Endothelial cell of umbilical vein (primary cell): ENCODE measurements around the gene TNRC6A. TPM values are rescaled to one million over a fixed set of nuclear protein-coding genes. Genes with fewer than 3 reads are reported as not detected.

Source experiments
- BruUV-seq: library from RNA; stranded (reverse); fragments of 400-500 nt; replicated peaks from 2 replicates; lab custom pipeline; 2021; lab: Mats Ljungman, UMichigan
- CTCF ChIA-PET: fragments of 300-600, 350-600 bp; sonication (Branson Sonifier 250); formaldehyde crosslinking; loops from one replicate; lab custom pipeline; 2021; ENCODE audit warnings: antibody characterized with exemption, inconsistent platforms; lab: Charles Lee
- POLR2A ChIA-PET: fragments of 300-600, 350-600 bp; sonication (Branson Sonifier 250); formaldehyde crosslinking; loops from one replicate; lab custom pipeline; 2021; ENCODE audit warnings: antibody characterized with exemption, inconsistent platforms; lab: Charles Lee
- DNase-seq: peaks from one replicate; pipeline ENCODE4 v3.0.0-alpha.2; 2011; ENCODE audit warnings: low read depth, low spot score
- FAIRE-seq: peaks from 2 replicates; lab custom pipeline; 2011; peaks lifted over from hg19 to GRCh38; lab: Jason Lieb, UNC
- H2AFZ ChIP-seq: 2 replicates; pipeline ENCODE4 v1.6.0; 2012; ENCODE audit warnings: low read depth, low read length, control low read depth, inconsistent platforms
- H3K27ac ChIP-seq: 2 replicates; pipeline ENCODE4 v1.5.1; 2011; ENCODE audit warnings: low read depth, mild to moderate bottlenecking, control low read depth, low read length, moderate library complexity; ENCODE audit not compliant: insufficient read depth
- H3K27me3 ChIP-seq, 2 experiments: 2 replicates each; pipeline versions ENCODE4 v1.6.0 to v1.6.1; 2011; ENCODE audit warnings: low read length in 2 of 2, mixed read lengths in 1 of 2; ENCODE audit not compliant: control insufficient read depth in 2 of 2, insufficient read depth in 2 of 2
- H3K36me3 ChIP-seq, 2 experiments: 2 replicates in 1 of 2; 3 replicates in 1 of 2; pipeline ENCODE4 v1.5.1; 2011; ENCODE audit warnings: low read length in 2 of 2, mild to moderate bottlenecking in 1 of 2, moderate library complexity in 1 of 2; ENCODE audit not compliant: control insufficient read depth in 2 of 2, insufficient read depth in 2 of 2; ENCODE audit errors: extremely low read depth in 1 of 2
- H3K4me1 ChIP-seq: 3 replicates; pipeline ENCODE4 v1.5.1; 2011; ENCODE audit warnings: mild to moderate bottlenecking, low read length; ENCODE audit not compliant: control insufficient read depth, insufficient read depth; ENCODE audit errors: extremely low read depth
- H3K4me2 ChIP-seq: 2 replicates; pipeline ENCODE4 v1.6.1; 2011; ENCODE audit warnings: low read length, control low read depth, mixed read lengths; ENCODE audit not compliant: insufficient read depth
- H3K4me3 ChIP-seq, 3 experiments: fragments of 200-600 bp in 1 of 3; sonication (generic), shearing (Covaris generic) in 1 of 3; replicated peaks in 1 of 3; 2 replicates each; pipeline ENCODE4 v1.5.1; 2011 to 2016; ENCODE audit warnings: control low read depth in 3 of 3, low read length in 3 of 3, mild to moderate bottlenecking in 2 of 3, inconsistent platforms in 1 of 3, low read depth in 1 of 3, moderate library complexity in 1 of 3; ENCODE audit not compliant: insufficient read depth in 1 of 3
- H3K79me2 ChIP-seq: 2 replicates; pipeline ENCODE4 v1.6.0; 2012; ENCODE audit warnings: low read length, inconsistent platforms; ENCODE audit not compliant: control insufficient read depth, insufficient read depth
- H3K9ac ChIP-seq: replicated peaks from 2 replicates; pipeline ENCODE3; 2011; ENCODE audit warnings: low read length, control low read depth; ENCODE audit not compliant: insufficient read depth; ENCODE audit errors: extremely low read depth
- H3K9me1 ChIP-seq: replicated peaks from 3 replicates; pipeline ENCODE4 v1.6.0; 2011; ENCODE audit warnings: mild to moderate bottlenecking, low read length; ENCODE audit not compliant: control insufficient read depth, insufficient read depth; ENCODE audit errors: extremely low read depth
- H3K9me3 ChIP-seq: replicated peaks from 2 replicates; pipeline ENCODE4 v1.5.1; 2012; ENCODE audit warnings: low read length, inconsistent platforms; ENCODE audit not compliant: control insufficient read depth, insufficient read depth
- H4K20me1 ChIP-seq: replicated peaks from 2 replicates; pipeline ENCODE3; 2011; ENCODE audit warnings: mild to moderate bottlenecking, low read length; ENCODE audit not compliant: control insufficient read depth, insufficient read depth; ENCODE audit errors: extremely low read depth
- EZH2 ChIP-seq: IDR thresholded peaks from 2 replicates; pipeline ENCODE4 v1.6.1; 2012; ENCODE audit warnings: borderline replicate concordance, low read depth, mild to moderate bottlenecking, moderate library complexity, low read length, inconsistent platforms; ENCODE audit not compliant: severe bottlenecking
- FOS ChIP-seq: IDR thresholded peaks from 2 replicates; pipeline ENCODE4 v1.6.1; 2011; ENCODE audit warnings: mild to moderate bottlenecking, low read length, moderate library complexity, borderline replicate concordance; ENCODE audit not compliant: insufficient read depth
- GATA2 ChIP-seq: IDR thresholded peaks from 2 replicates; pipeline ENCODE4 v1.7.0; 2011; ENCODE audit warnings: low read depth, mild to moderate bottlenecking, moderate library complexity, mixed read lengths, low read length; ENCODE audit not compliant: insufficient read length, insufficient read depth
- JUN ChIP-seq: IDR thresholded peaks from 2 replicates; pipeline ENCODE4 v1.6.1; 2011; ENCODE audit warnings: borderline replicate concordance, low read depth; ENCODE audit not compliant: insufficient read length, insufficient read depth
- MYC ChIP-seq: IDR thresholded peaks from one replicate; pipeline ENCODE4 v1.6.1; 2011; ENCODE audit warnings: mild to moderate bottlenecking, low read depth, low read length
- POLR2A ChIP-seq: IDR thresholded peaks from 2 replicates; pipeline ENCODE4 v1.6.1; 2012; ENCODE audit warnings: low read depth, mild to moderate bottlenecking, control low read depth, low read length
- POLR2AphosphoS5 ChIP-seq: IDR thresholded peaks from 2 replicates; pipeline ENCODE4 v1.6.1; 2012; ENCODE audit warnings: low read depth, mild to moderate bottlenecking, control low read depth, low read length, moderate library complexity; ENCODE audit not compliant: insufficient read depth
- dilution Hi-C: fragments of 300-500 bp; cut with MboI; formaldehyde crosslinking; loops from one replicate; pipeline ENCODE4 v1.15.0; 2019; ENCODE audit warnings: low sequenced_read_pairs; ENCODE audit not compliant: extremely low pct_ligation_motif_present
- intact Hi-C: fragments of 100-400 bp; cut with micrococcal nuclease; formaldehyde crosslinking; loops from one replicate; pipeline ENCODE4 v1.10.0; 2022
- polyA plus RNA-seq, 4 experiments: library from polyadenylated mRNA; depleted of rRNA in 3 of 4; stranded (reverse) in 3 of 4; unstranded in 1 of 4; fragments of >200 nt; gene quantifications; 2 replicates each; pipeline versions ENCODE4 v1.2.1 to v1.2.3, GENCODE V29; 2011 to 2012; ENCODE audit warnings: missing spikeins in 1 of 4
- total RNA-seq: library from RNA; stranded (reverse); gene quantifications from 2 replicates; pipeline ENCODE4 v1.2.3, GENCODE V29; 2021
- TF ChIP-seq, protein P1 (sequence below), 2 donors: IDR thresholded peaks; 1 replicate in 1 of 2; 2 replicates in 1 of 2; pipeline ENCODE4 v1.5.1; 2011; ENCODE audit warnings: low read length in 2 of 2, mild to moderate bottlenecking in 2 of 2, moderate library complexity in 2 of 2, control low read depth in 1 of 2, inconsistent platforms in 1 of 2, low read depth in 1 of 2; ENCODE audit not compliant: insufficient read depth in 1 of 2; ENCODE audit errors: extremely low read depth in 1 of 2
- TF ChIP-seq, protein P2 (sequence below): IDR thresholded peaks from 2 replicates; pipeline ENCODE4 v1.6.1; 2011; ENCODE audit not compliant: insufficient read depth, insufficient read length

Gene TNRC6A
- total and polyA plus RNA-seq, 2 donors (not counting 3 experiments of a cell fraction or from before 2014, with no cell fraction given) = 39.3 to 74.5 TPM

DNA sequence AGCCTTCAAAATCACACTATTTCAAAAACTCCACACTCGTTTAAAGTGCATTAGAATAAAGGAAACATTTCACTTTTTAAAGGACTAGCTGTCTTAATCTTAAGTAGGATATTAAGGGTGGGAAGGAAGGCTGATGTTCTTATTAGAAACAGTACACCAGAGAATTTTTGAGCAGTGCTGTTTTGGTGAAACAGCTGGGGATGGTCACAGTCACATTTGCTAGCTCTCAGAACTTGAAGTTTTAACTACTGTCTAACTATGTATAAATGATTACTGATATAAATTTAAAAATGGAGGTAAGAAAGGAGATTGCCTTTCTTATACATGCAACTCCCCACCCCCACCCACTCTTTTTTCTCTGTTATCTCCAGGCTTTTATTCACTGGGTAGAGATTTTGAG is 77.8 kb downstream of the TNRC6A start:
- Histone ChIP-seq H3K79me2 (no peaks in the 10 kb centered on the region), H3K9ac (no peak overlapping the region), H3K36me3 (peaks cover 30 to 41% of the 10 kb centered on the region in 2 experiments), H4K20me1 (no peaks in the 10 kb centered on the region), H3K27ac (no peak overlapping the region), H3K27me3 (no peaks in the 10 kb centered on the region), H3K9me1 (no peaks in the 10 kb centered on the region), H3K4me3 (no peak overlapping the region), H3K9me3 (no peaks in the 10 kb centered on the region), H2AFZ (no peak overlapping the region), H3K4me1 (no peaks in the 10 kb centered on the region), H3K4me2 (no peak overlapping the region)
- BruUV-seq = no TSS peak
- FAIRE-seq (no peak), DNase-seq (no peak)
- POLR2A ChIA-PET = interaction anchor here (0.7 kb wide), 1 partner anchor 10 kb away, joined by 14 read pairs; no protein-coding TSS in a partner anchor
- TF ChIP-seq, protein P1, sequence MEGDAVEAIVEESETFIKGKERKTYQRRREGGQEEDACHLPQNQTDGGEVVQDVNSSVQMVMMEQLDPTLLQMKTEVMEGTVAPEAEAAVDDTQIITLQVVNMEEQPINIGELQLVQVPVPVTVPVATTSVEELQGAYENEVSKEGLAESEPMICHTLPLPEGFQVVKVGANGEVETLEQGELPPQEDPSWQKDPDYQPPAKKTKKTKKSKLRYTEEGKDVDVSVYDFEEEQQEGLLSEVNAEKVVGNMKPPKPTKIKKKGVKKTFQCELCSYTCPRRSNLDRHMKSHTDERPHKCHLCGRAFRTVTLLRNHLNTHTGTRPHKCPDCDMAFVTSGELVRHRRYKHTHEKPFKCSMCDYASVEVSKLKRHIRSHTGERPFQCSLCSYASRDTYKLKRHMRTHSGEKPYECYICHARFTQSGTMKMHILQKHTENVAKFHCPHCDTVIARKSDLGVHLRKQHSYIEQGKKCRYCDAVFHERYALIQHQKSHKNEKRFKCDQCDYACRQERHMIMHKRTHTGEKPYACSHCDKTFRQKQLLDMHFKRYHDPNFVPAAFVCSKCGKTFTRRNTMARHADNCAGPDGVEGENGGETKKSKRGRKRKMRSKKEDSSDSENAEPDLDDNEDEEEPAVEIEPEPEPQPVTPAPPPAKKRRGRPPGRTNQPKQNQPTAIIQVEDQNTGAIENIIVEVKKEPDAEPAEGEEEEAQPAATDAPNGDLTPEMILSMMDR (IDR thresholded peaks at IDR 0.05; ENCODE audit: extremely low read depth in 1 of 2, insufficient read depth in 1 of 2, low read depth in 1 of 2, low read length in 2 of 2) = no peak
- TF ChIP-seq JUN (no peak), POLR2AphosphoS5 (no peak), MYC (no peak), POLR2A (no peak), FOS (no peak), EZH2 (no peak), GATA2 (no peak)
- TF ChIP-seq, protein P2, sequence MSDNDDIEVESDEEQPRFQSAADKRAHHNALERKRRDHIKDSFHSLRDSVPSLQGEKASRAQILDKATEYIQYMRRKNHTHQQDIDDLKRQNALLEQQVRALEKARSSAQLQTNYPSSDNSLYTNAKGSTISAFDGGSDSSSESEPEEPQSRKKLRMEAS = no peak
- CTCF ChIA-PET = no interaction called here
- dilution Hi-C loops (no loop called here), intact Hi-C loops (no loop called here)
